ENCODE measurements around the gene MTHFD2.

GRCh38 chr2:74228772-74229171, 30.4 kb downstream of the MTHFD2 start:
- TF ChIP-seq CTCF (conservative IDR thresholded peaks at IDR 0.05; ENCODE audit: low read length) (no peak), EZH2phosphoT487 (IDR thresholded peaks at IDR 0.05; ENCODE audit: borderline replicate concordance) (no peak)

Measured in Loucy (cell line).